Panc1 (cell line): ENCODE results near the gene MAOB. TPM values are rescaled to one million over a fixed set of nuclear protein-coding genes. Genes with fewer than 3 reads are reported as not detected.

Experiments
- ATAC-seq: fragments of 200-7000 bp; cut with Tn5 transposase; 2 replicates; pipeline ENCODE4 v1.9.1; 2020; ENCODE audit warnings: mild to moderate bottlenecking, moderate library complexity
- BruUV-seq: library from RNA; stranded (reverse); fragments of 400-500 nt; replicated peaks from 2 replicates; lab custom pipeline; 2021; lab: Mats Ljungman, UMichigan
- CTCF ChIA-PET: fragments of 300-600 bp; sonication (Branson Sonifier 250); formaldehyde crosslinking; loops from one replicate; lab custom pipeline; 2022; ENCODE audit warnings: antibody characterized with exemption; lab: Charles Lee
- POLR2A ChIA-PET: fragments of 300-600 bp; sonication (Branson Sonifier 250); formaldehyde crosslinking; loops from one replicate; lab custom pipeline; 2022; ENCODE audit warnings: antibody characterized with exemption; lab: Charles Lee
- DNase-seq: peaks from one replicate; pipeline ENCODE4 v3.0.0-alpha.2; 2010; ENCODE audit warnings: low read depth, low spot score
- H3K27ac ChIP-seq: 2 replicates; pipeline ENCODE4 v1.5.1; 2011; ENCODE audit warnings: mild to moderate bottlenecking, low read length, inconsistent platforms
- H3K27me3 ChIP-seq: fragments of 200-500 bp; sonication (Bioruptor generic); 2 replicates; pipeline ENCODE4 v1.6.0; 2014; ENCODE audit warnings: low read length, inconsistent platforms; ENCODE audit not compliant: control insufficient read depth, insufficient read depth
- H3K36me3 ChIP-seq: fragments of 200-500 bp; sonication (Bioruptor generic); 2 replicates; pipeline ENCODE4 v1.5.1; 2014; ENCODE audit warnings: inconsistent platforms, mild to moderate bottlenecking, low read length, moderate library complexity; ENCODE audit not compliant: control insufficient read depth, insufficient read depth
- H3K4me1 ChIP-seq: 2 replicates; pipeline ENCODE4 v1.5.1; 2011; ENCODE audit warnings: inconsistent platforms, mild to moderate bottlenecking, low read length, moderate library complexity; ENCODE audit not compliant: control insufficient read depth, insufficient read depth
- H3K4me3 ChIP-seq, 2 experiments: 2 replicates each; pipeline ENCODE4 v1.5.1; 2011 to 2012; ENCODE audit warnings: low read depth in 2 of 2, low read length in 2 of 2, mild to moderate bottlenecking in 2 of 2, inconsistent platforms in 1 of 2, moderate library complexity in 1 of 2
- H3K9me3 ChIP-seq: fragments of 200-500 bp; sonication (Bioruptor generic); 2 replicates; pipeline ENCODE4 v1.5.1; 2014; ENCODE audit warnings: low read depth, mild to moderate bottlenecking, inconsistent platforms, low read length, moderate library complexity; ENCODE audit not compliant: control insufficient read depth, insufficient read depth
- POLR2AphosphoS5 ChIP-seq: IDR thresholded peaks from 2 replicates; pipeline ENCODE4 v1.6.1; 2012; ENCODE audit warnings: mild to moderate bottlenecking, low read depth, low read length, moderate library complexity
- SIN3A ChIP-seq: IDR thresholded peaks from 2 replicates; pipeline ENCODE4 v1.6.1; 2012; ENCODE audit warnings: low read depth, mild to moderate bottlenecking, low read length, moderate library complexity, borderline replicate concordance; ENCODE audit not compliant: insufficient read depth
- TCF7L2 ChIP-seq: IDR thresholded peaks from 2 replicates; pipeline ENCODE4 v1.6.1; 2011; ENCODE audit warnings: mild to moderate bottlenecking, low read depth, low read length, inconsistent platforms
- in situ Hi-C: cut with HindIII; loops from 2 replicates; pipeline ENCODE4 v1.10.0; 2016; ENCODE audit warnings: low sequenced_read_pairs, low pct_unique_long_range_greater_than_20kb
- intact Hi-C: fragments of 100-400 bp; cut with micrococcal nuclease; formaldehyde crosslinking; loops from one replicate; pipeline ENCODE4 v1.10.0; 2022; ENCODE audit not compliant: unreplicated experiment
- total RNA-seq: library from RNA; stranded (reverse); gene quantifications from one replicate; pipeline ENCODE4 v1.2.1, GENCODE V29; 2021; ENCODE audit not compliant: unreplicated experiment
- TF ChIP-seq, protein P1 (sequence below), 2 experiments: IDR thresholded peaks; 2 replicates each; pipeline ENCODE4 v1.6.1; 2011 to 2012; ENCODE audit warnings: low read depth in 2 of 2, control low read depth in 1 of 2, low read length in 1 of 2, mild to moderate bottlenecking in 1 of 2, moderate library complexity in 1 of 2; ENCODE audit not compliant: insufficient read depth in 1 of 2
- TF ChIP-seq, protein P2 (sequence below): fragments of 450-650 bp; IDR thresholded peaks from 2 replicates; pipeline ENCODE4 v1.5.1; 2017; ENCODE audit warnings: mild to moderate bottlenecking

Gene MAOB
- total RNA-seq, 1 experiment from 2014 or later = not detected

DNA sequence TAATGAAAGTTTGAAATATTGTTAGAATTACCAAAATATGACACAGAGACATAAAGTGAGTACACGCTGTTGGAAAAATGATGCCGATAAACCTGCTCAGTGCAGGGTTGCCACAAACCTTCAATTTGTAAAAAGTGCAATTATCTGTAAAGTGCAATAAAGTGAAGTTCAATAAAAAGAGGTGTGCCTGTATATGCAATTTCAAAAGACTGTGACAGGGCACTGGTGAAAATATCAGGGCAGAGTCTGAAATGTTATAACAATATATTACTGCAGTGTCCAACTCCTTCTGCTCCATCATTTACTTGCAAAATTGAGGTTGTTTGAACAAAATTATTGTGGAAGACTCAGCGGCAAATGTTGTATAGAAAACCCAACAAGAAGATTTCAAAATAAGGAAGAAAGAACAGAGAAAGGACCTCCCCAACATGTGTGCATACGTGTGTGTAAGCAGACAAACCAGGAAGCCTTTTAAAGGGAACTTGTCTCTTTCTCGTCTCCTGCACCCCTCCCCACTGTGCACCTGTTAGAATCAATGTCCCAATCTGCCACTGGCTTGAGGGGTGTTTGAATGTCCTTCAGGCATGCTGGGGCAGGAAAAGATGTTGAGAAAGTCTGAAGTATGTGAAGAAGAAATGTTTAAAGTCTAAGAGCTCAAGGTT is 96.2 kb downstream of the MAOB start:
- Histone ChIP-seq H3K27me3 (no peaks in the 10 kb centered on the region), H3K36me3 (no peaks in the 10 kb centered on the region), H3K4me3 (no peak overlapping the region), H3K27ac (no peak overlapping the region), H3K4me1 (no peaks in the 10 kb centered on the region), H3K9me3 (no peaks in the 10 kb centered on the region)
- TF ChIP-seq, protein P1, sequence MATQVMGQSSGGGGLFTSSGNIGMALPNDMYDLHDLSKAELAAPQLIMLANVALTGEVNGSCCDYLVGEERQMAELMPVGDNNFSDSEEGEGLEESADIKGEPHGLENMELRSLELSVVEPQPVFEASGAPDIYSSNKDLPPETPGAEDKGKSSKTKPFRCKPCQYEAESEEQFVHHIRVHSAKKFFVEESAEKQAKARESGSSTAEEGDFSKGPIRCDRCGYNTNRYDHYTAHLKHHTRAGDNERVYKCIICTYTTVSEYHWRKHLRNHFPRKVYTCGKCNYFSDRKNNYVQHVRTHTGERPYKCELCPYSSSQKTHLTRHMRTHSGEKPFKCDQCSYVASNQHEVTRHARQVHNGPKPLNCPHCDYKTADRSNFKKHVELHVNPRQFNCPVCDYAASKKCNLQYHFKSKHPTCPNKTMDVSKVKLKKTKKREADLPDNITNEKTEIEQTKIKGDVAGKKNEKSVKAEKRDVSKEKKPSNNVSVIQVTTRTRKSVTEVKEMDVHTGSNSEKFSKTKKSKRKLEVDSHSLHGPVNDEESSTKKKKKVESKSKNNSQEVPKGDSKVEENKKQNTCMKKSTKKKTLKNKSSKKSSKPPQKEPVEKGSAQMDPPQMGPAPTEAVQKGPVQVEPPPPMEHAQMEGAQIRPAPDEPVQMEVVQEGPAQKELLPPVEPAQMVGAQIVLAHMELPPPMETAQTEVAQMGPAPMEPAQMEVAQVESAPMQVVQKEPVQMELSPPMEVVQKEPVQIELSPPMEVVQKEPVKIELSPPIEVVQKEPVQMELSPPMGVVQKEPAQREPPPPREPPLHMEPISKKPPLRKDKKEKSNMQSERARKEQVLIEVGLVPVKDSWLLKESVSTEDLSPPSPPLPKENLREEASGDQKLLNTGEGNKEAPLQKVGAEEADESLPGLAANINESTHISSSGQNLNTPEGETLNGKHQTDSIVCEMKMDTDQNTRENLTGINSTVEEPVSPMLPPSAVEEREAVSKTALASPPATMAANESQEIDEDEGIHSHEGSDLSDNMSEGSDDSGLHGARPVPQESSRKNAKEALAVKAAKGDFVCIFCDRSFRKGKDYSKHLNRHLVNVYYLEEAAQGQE (IDR thresholded peaks at IDR 0.05; ENCODE audit: insufficient read depth in 1 of 2, low read depth in 2 of 2, low read length in 1 of 2) = no peak
- TF ChIP-seq SIN3A (no peak), TCF7L2 (no peak), POLR2AphosphoS5 (no peak)
- TF ChIP-seq, protein P2, sequence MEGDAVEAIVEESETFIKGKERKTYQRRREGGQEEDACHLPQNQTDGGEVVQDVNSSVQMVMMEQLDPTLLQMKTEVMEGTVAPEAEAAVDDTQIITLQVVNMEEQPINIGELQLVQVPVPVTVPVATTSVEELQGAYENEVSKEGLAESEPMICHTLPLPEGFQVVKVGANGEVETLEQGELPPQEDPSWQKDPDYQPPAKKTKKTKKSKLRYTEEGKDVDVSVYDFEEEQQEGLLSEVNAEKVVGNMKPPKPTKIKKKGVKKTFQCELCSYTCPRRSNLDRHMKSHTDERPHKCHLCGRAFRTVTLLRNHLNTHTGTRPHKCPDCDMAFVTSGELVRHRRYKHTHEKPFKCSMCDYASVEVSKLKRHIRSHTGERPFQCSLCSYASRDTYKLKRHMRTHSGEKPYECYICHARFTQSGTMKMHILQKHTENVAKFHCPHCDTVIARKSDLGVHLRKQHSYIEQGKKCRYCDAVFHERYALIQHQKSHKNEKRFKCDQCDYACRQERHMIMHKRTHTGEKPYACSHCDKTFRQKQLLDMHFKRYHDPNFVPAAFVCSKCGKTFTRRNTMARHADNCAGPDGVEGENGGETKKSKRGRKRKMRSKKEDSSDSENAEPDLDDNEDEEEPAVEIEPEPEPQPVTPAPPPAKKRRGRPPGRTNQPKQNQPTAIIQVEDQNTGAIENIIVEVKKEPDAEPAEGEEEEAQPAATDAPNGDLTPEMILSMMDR = no peak
- CTCF ChIA-PET = no interaction called here
- intact Hi-C loops (no loop called here), in situ Hi-C loops (no loop called here)
- no peak for DNase-seq
- ATAC-seq = no peak
- no TSS peak for BruUV-seq
- POLR2A ChIA-PET = no interaction called here

DNA sequence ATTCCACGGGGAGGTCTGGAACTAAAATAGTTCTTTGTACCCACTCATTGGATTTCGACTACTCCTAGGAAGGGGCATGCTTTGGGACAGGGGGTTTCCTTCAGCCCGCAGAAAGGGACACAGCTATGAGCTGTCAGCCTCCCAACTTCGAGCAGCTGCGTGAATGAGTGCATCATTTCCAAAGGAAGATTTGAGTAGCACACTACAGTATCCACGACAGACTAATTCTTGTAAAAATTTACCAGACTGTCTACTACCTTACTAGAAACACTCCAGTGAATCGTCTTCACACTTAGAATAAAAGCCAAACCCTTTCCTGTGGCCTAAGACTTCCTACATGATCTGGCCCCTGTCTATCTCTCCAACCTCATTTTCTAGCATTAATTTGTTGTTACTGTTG is 124.2 kb downstream of the MAOB start:
- BruUV-seq = no TSS peak
- TF ChIP-seq, protein P1 (IDR thresholded peaks at IDR 0.05; ENCODE audit: insufficient read depth in 1 of 2, low read depth in 2 of 2, low read length in 1 of 2) = no peak
- TF ChIP-seq POLR2AphosphoS5 (no peak), TCF7L2 (no peak), SIN3A (no peak)
- TF ChIP-seq, protein P2 = no peak
- H3K36me3 ChIP-seq = no peaks in the 10 kb centered on the region
- no peaks in the 10 kb centered on the region for H3K27me3 ChIP-seq
- DNase-seq = no peak
- ChIA-PET POLR2A (no interaction called here), CTCF (no interaction called here)
- intact Hi-C loops (no loop called here), in situ Hi-C loops (no loop called here)
- H3K4me3 ChIP-seq = no peak overlapping the region
- H3K27ac ChIP-seq = no peak overlapping the region
- ATAC-seq = no peak
- no peaks in the 10 kb centered on the region for H3K9me3 ChIP-seq
- no peaks in the 10 kb centered on the region for H3K4me1 ChIP-seq
